ENCODE measurements around the gene MIGA2.
"Not testable (repeated sequence)": the region's sequence is repeated elsewhere in the genome, so short reads cannot be mapped to it uniquely, and the experiment has no call there.

MIGA2 gene

DNA sequence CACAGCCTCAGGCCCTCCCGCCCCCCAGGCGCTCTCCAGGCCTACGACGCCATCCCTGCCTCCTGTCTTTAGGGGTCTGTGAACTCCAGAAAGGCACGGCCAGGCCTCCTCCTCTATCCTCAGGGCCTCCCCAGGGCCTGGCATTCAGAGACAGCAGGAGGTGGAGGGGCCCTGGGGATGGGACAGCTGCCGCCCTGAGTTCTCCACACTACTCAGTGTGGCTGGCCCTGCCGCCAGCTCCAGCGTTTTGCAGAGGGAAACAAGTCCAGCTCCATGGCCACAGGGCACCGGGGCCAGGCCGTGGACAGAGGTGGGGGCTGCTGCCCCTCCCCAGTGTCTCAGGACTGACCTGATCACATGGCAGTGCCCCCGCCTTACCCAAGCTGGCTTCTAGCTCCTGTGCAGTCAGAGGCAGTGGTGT is 24.7 kb upstream of the MIGA2 start:
- no peak for DNase-seq (ENCODE audit: low read depth in 2 of 2)

DNA sequence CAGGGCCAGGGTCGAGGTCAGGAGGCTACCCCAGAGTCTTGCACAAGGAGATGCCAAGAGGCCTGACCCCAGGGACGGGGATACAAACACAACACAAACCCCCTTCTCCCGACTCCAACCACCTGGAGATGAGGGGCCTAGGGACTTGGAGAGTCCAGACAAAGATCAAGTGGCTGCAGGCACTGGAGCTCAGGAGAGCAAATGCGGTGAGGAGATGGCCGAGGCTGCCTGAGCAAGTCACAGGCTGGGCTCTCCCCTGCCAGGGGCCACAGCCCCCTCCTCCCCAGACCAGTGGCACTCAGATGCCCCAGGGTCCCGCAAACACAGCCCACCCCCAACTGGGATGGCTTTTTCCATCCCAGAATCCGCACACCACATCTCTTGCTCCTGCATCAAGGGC is 24.1 kb upstream of the MIGA2 start:
- no peak for DNase-seq (ENCODE audit: low read depth in 2 of 2)

DNA sequence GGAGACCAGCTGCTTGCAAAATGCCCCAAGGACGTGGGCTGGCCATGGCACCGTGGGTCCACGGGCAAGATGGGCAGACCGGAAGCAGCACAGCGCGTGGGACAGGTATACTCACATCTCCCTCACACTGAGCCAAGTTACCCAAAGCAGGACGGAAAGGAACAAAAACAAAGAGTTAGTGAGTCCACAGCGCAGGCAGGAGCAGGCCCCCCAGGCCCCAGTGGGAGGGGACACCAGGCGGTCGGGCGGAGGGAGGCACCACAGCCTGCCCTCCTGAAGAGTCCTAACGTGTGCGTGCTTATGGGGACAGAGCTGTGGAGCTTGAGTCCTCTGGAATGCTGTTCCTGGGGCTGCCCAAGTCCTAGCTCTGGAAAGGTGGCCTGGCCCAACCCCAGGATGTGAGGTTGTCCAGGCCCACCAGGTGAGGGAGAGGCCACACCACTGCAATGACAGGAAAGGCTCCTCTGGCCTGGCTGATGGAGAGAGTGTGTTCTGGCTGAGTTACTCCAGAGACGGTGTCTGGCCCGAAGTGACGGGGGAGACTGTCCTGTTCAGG is 23.5 kb upstream of the MIGA2 start:
- DNase-seq (ENCODE audit: low read depth in 2 of 2) = no peak

GRCh38 chr9:129013674-129014073 is 22.8 kb upstream of the MIGA2 start:
- DNase-seq (ENCODE audit: low read depth in 2 of 2) = no peak

- DNase-seq (ENCODE audit: low read depth in 2 of 2) = no peak
Observed at GRCh38 chr9:129014124-129014523, 22.3 kb upstream of the MIGA2 start.

DNA sequence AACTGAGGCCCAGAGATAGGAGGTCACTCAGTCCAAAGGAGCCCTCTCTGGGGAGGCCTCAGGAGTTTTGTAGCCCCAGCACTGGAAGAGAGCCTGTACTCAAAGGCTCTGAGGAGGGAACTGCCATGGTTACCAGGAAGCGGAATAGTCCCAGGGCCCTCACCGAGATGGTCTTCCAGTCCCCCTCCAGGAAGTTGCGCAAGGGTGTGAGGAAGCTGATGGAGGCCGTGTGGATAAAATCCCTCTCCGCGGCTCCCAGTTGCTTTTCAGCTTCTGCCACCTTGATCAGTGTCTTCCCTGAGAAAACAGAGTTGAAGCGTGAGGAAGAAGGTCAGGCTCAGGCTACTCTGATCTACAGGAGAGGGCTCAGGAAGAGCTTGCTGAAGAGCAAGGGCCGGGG is 21.8 kb upstream of the MIGA2 start:
- no peak for DNase-seq (ENCODE audit: low read depth in 2 of 2)

GRCh38 chr9:129021091-129021490 is 15.3 kb upstream of the MIGA2 start:
- no peak for DNase-seq (ENCODE audit: low read depth in 2 of 2)

GRCh38 chr9:129022037-129022436 is 14.4 kb upstream of the MIGA2 start:
- no peak for DNase-seq (ENCODE audit: low read depth in 2 of 2)

DNA sequence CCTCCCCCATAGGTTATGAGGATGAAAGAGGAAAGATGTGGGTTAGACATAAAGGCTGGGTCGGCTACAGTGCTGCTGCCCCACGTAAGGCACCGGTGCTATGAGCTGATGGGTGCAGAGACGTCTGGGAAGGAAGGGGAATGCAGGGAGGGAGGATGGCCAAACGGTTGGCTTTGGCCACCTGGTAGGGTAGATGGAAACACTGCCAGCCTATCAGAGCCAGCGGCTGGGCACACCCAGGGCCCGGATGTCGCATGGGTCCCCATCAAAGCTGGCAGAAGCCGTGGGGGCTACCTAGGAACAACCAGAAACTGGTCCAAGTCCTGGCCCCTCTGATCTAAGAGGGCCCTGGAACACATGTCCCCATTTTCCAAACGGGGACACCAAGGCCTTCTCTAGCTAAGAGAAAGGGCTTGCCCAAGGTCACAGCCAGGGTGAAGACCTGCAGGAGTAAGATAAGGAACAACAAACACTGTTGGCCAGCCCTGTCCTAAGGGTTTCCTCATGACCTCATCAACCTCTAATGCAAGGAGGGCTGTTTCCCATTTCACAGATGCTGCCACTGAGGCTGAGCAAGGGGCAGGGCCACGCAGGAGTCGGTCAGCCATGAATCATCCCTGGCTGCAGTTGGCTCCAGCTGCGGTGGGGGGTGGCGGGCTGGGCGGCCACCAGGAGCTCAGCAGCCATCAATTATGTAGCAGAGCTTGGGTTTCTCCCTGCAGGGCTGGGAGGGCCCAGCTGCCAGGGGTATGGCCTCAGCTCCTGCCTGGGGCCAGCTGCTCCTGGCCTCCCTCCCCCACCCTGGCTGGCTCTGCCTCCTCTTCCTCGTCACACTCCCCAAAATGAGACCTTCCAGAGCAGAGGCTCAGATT is 13.2 kb upstream of the MIGA2 start:
- DNase-seq (ENCODE audit: low read depth in 2 of 2) = no peak

DNA sequence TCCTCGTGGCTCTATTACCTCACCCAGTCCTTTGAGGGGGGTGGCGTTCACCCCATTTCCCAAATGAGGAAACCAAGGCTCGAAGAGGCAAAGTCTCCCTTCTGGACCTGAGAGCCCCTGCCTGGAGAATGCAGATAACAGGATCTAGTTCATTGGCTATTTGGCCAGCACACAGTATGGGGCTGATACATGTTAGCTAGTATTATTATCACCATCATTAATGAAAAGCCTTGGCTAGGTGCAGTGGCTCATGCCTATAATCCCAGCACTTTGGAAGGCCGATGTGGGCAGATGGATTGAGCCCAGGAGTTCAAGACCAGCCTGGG is 12.6 kb upstream of the MIGA2 start:
- DNase-seq (ENCODE audit: low read depth in 2 of 2) = no peak

DNA sequence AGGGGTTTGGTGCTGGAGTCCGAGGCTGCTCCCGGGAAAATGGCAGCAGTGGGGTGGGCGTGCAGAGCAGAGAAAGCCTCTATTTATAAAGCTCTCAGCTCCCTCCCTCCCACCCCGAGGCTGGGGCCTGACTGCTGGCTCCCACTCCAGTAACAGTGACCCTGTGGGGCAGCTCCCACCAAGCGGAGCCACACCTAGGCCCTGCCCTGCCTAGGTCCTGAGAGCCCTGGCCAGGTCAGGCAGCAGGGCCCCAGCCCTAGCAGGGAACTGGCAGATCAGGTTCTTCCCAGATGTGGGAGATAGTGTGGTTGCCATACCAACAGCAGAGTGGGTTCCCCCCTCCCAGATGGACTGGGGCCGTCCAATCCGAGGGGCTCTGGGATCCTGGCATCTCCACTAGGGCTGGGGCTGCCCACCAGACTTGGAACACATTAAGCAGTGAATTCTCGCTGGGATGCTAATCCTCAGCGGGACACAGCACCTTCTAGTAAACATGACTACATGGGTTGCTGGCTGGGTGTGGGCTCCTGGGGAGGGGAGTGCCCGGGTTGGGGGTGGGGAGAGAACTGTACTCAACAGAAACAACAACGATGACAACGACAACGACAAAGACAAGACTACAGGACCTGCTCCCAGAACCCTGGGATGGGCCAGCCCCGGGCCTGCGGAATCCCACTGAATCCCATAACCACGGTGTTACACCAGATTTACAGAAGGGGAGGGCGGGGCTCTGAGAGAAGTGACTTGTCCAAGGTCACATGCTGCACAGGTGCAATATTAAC is 9.8 kb upstream of the MIGA2 start:
- DNase-seq (ENCODE audit: low read depth in 2 of 2) = no peak

DNA sequence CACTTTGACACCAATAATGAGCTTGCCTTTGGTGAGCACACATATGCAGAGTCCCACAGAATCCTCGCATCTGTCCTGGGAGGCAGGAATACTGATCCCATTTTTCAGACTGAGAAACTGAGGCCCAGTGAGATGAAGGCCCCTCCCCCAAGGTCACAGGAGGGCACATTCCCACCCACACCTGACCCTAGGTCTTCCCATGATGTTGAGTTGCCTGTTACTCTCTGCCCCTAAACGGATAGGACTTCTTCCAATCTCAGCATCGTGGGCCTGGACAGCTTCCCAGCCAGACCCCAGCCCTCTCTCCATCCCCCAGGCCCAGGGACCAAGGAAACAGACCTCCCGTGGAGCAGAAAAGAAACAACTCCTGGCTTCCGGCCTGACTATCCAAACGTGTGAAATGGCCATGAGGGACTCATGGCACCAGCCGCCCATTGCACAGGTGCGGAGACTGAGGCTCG is 9.2 kb upstream of the MIGA2 start:
- no peak for DNase-seq (ENCODE audit: low read depth in 2 of 2)

DNA sequence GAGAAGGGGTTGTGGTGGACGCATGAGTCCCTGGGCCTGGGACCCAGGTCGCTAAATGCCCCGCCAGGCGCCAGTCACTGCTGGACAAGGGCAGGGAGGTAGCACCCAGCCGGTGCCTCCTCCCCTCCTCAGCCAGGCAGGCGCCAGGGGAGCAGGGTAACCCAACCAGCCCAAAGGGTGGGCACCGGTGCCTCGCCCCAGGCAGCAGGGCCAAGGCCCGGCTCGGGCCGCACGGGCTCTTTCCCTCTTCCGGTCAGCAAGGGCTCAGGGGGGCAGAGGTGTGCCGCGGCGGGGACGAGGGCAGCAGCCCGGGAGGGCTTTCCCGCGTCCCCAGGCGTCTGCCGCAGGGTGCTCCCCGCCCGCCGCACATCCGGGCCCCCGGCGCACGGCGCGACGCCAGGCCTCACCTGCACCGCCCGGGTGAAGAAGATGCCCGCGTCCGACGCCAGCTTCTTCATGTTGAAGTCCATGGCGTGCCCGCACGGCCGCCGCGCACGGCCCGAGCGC is 8.7 kb upstream of the MIGA2 start:
- DNase-seq (ENCODE audit: low read depth in 2 of 2) = peak; percentile 45 to 47

DNA sequence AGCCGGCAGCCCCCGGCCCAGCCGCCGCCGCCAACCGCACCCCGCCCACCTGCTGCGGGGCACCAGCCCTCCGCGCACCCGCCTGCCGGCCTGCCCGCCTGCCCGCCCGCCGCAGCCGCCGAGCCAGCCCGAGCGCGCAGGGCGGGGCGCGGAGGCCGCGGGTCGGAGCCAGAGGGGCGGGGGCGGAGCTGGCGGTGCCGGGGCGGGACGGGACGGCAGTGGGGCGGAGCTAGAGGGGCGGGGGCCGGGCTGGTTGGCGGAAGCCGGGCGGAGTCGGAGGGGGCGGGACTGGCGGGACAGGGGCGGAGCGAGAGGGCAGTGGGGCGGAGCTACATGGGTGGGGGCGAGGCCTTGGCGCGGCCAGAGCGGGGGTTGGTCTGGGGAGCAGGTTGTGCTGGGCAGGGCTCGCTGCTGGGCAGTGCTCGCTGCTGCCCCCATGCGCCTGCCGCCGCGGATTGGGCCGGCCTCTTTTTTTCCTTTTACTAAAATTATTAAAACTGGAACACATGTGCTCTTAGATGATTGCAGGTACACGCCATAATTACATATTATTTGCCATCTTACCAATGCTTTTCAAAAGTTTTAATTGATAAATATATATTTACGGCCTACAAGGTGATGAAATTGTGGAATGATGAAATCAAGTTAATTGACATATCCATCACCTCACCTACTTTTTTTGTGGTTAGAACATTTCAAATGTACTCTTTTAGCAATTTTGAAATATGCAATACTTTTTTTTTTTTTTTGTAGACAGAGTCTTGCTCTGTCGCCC is 8.0 kb upstream of the MIGA2 start, which contains the start of gene SH3GLB2:
SH3GLB2 (minus strand) TSS at position 140 of the 775 bp plus-strand sequence. CDS start 177 bp downstream, outside the sequence.
- DNase-seq (ENCODE audit: low read depth in 2 of 2) = peak; percentile 93 to 96

DNA sequence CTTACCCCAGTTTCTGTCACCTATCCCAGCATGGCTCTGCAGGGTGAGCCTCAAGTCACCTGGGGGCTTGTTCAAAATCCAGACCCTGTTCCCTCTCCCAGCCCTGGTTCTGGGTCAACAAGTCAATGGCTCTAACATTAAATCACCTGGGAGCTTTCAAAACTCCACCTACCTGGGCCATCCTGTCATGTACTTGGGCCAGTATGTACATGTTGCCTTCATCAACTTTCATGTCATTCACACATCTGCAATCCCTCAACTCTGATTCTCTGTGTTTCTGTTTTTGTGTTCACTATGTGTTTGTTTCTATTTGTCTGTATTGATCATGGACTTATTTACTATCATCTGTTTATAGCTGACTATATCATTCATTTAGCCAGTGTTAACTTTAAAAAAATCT is 6.2 kb upstream of the MIGA2 start:
- no peak for DNase-seq (ENCODE audit: low read depth in 2 of 2)

DNA sequence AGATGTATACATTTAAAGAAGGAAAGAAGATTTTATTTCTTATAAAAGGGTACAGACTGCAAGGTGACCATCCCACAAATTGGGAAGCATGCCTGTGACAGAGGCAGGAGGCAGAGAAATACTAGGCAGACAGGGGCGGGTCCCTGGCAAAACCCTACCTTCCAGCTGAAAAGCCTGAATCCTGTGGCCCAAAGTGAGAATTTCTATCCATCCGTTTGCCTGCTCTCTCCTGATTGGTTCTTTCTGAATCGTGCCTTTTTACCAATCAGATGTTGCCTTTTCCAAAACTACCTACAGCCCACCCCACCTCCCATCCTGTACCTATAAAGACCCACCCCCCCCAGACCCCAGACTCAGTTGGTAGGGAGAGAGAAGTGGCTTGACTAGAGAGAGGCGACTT is 4.9 kb upstream of the MIGA2 start:
- no peak for DNase-seq (ENCODE audit: low read depth in 2 of 2)

DNA sequence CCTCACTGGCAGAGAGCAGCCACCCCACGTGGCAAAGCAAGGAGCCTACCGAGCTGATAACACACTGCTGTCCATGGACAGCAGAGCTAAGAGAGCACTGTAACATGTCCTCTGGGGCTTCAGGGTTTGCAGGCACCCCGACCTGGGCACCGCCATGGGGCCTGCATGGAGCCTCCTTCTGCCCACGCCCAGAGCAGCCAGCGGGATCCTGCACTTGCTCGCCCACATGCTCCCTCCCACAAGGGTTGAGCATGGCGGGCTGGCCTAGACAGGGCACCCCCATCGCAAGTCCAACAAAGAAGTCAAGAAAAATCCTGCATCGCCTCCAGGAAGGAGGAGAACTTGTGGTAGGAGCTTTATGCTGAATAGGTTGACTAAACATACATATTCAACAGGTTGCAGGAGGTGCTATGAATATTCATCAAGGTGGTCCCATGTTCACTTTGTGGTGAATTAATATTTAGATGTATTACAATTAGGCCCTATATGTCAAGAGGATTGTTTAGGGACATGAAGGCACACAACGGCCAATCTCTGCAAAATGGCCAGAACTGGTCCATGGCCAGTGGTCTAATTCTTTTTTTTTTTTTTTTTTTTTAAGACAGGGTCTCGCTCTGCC is 3.8 kb upstream of the MIGA2 start:
- DNase-seq (ENCODE audit: low read depth in 2 of 2) = no peak

DNA sequence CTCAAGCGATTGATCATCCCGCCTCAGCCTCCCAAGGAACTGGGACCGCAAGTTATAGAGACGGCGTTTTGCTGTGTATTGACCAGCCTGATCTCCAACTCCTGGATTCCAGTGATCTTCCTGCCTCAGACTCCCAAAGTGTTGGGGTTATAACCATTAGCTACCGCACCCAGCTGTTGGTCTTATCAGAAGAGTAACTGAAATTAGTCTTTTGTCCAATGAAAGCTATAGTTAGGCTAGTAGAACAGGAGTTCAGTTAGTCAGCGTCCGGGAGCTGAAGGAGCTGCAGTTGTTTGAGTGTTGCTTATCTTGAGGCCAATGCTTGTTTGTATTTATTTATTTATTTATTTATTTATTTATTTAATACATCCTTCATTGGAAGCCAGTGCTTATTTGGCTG is 3.2 kb upstream of the MIGA2 start:
- DNase-seq (ENCODE audit: low read depth in 2 of 2) = no peak

GRCh38 chr9:129035838-129036237 is 588 bp upstream of the MIGA2 start:
- not testable (repeated sequence) for DNase-seq (ENCODE audit: low read depth in 2 of 2)

- DNase-seq (ENCODE audit: low read depth in 2 of 2) = no peak
Observed at GRCh38 chr9:129036923-129037766, 719 bp downstream of the MIGA2 start.

All from stimulated activated CD8-positive, alpha-beta memory T cell treated with anti-CD3 and anti-CD28 coated beads, Interleukin-2, amount 100 ng/mL, for 48 hours (primary cell).